Inflammatory macrophage treated with lipopolysaccharide for 1 hour (primary cell): Measurements from ENCODE around the gene NEK4.
"Not testable (repeated sequence)": the region's sequence is repeated elsewhere in the genome, so short reads cannot be mapped to it uniquely, and the experiment has no call there.

Experiments
- DNase-seq, 2 donors: peaks; one replicate each; pipeline ENCODE4 v3.0.0-alpha.2; 2020 to 2022

NEK4 gene

DNA sequence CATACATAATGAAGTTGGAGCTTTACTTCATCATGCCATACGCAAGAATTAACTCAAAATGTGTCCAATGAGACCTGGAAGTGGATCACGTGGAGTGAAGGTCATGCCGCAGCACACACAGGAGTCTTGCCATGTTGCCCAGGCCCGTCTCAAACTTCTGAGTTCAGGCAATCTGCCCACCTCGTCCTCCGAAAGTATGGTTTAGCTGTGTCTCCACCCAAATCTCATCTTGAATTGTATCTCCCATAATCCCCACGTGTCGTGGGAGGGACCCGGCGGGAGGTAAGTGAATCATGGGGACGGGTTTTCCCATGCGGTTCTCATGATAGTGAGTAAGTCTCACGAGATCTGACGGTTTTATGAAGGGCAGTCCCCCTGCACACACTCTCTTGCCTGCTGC is 39.1 kb downstream of the NEK4 start:
- no peak for DNase-seq

DNA sequence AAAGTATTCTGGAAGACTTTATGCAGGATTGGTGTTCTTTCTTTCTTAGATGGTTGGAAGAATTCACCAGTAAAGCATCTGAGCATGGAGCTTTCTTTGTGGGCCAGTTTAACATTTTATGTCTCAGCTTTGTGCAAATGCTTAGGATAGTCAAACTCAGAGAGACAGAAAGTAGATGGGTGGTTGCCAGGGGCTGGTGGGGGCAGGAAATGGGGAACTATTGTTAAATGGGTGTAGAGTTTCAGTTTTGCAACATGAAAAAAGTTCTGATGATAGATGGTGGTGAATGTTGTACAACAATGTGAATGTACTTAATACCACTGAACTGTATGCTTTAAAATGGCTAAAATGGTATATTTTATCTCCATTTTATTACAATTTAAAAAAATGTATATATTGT is 40.1 kb downstream of the NEK4 start:
- no peak for DNase-seq

DNA sequence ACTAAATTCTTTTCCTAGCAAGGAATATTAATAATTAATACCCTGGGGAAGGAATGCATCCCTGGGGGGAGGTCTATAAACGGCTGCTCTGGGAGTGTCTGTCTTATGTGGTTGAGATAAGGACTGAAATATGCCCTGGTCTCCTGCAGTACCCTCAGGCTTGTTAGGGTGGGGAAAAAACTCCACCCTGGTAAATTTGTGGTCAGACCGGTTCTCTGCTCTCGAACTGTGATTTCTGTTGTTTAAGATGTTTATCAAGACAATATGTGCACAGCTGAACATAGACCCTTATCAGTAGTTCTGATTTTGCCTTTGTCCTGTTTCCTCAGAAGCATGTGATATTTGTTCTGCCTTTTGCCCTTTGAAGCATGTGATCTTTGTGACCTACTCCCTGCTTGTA is 42.0 kb downstream of the NEK4 start:
- DNase-seq = not testable (repeated sequence)

DNA sequence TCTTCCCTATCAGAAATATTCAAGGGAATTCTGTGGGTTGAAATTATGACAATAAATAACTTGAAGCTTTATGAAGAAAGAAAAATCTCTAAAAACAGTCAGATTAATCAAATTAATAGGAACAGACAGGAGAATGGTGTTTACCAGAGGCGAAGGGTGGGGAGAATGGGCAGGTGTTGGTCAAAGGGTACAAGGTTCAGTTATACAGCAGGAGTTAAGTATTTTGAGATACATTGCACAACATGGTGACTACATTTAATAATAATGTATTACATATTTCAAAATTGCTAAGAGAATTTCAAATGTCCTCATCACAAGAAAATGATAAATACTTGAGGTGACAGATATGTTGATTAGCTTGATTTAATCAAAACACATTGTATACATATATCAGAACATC is 46.2 kb downstream of the NEK4 start:
- DNase-seq = no peak

DNA sequence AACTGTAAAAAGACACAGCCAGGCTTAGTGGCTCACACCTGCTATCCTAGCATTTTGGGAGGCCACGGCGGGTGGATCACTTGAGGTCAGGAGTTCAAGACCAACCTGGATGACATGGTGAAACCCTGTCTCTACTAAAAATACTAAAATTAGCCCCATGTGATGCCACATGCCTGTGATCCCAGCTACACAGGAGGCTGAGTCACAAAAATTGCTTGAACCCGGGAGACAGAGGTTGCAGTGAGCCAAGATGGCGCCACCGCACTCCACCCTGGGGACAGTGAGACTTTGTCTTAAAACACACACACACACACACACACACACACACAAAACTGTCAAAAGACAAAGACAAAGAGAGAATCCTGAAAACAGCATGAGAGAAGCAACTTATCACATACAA is 46.8 kb downstream of the NEK4 start:
- DNase-seq = no peak

DNA sequence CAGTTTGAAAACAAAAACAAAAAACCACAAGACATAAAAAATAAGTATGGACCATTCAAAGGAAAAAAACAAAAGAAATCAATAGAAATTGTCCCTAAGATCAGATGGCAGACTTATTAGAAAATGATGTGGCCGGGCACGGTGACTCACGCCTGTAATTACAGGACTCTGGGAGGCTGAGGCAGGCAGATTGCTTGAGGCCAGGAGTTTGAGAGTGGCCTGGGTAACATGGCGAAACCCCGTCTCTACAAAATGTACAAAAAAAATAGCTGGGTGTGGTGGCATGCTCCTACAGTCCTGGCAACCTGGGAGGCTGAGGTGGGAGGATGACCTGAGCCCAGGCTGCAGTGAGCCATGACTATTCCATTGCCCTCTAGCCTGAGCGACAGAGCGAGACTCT is 48.2 kb downstream of the NEK4 start:
- DNase-seq = no peak

DNA sequence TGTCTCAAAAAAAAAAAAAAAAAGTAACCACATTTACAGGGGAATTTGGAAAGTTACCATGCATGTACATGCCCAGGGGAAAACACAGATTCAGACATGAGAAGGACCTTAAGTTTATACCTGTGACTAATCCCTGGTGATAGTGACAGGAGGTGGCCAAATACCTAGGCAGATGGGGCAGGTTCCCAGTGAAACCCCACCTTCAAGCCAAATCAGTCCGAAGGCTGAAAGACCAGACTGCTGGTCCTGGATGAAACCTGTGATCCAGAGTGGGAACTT is 49.1 kb downstream of the NEK4 start:
- DNase-seq = peak in 1 of 2 donors; percentile 17

DNA sequence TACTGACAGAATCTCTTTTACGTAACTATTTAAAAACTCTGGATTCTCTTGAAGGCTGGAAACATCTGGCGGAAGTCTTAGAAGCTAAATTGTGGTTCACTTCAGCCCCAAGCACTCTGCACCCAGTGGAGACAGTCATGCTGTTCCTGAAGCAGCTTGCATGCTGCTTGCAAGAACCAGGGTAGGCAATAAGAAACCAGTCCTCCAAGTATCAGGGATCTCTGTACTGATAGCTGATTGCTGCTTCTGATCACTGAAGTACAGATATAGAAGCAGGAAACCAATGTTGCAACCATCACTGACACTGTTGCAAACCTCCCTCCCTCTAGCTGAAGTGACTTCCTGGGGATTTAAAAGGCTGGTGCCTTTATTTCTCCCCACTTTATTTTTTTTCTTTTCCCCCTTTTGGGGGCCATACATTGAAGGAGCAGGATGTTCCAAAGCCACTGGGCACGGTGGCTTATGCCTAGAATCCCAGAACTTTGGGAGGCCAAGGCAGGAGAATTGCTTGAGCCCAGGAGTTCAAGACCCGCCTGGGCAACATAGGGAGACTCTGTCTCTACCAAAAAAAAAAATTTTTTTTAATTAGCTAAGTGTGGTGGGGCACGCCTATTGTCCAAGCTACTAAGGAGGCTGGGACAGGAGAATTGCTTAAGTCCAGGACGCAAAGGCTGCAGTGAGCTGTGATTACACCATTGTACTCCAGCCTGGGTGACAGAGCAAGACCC is 49.6 kb downstream of the NEK4 start:
- peak; percentile 39 to 52 for DNase-seq

DNA sequence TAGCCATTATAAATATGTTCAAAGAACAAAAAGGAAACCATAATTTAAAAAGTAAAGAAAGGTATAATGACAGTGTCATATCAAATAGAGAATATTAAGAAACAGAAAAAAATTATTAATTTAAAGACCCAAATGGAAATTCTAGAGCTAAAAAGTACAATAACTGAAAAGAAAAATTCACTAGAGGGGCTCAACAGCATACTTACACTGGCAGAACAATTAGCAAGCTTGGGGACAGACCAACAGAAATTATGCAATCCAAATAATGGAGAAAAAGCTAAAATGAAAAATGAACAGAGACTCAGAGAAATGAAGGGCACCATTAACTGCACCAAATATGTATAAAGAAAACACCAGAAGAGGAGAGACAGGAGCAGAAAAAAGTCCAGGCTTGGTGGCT is 51.1 kb downstream of the NEK4 start:
- no peak for DNase-seq

DNA sequence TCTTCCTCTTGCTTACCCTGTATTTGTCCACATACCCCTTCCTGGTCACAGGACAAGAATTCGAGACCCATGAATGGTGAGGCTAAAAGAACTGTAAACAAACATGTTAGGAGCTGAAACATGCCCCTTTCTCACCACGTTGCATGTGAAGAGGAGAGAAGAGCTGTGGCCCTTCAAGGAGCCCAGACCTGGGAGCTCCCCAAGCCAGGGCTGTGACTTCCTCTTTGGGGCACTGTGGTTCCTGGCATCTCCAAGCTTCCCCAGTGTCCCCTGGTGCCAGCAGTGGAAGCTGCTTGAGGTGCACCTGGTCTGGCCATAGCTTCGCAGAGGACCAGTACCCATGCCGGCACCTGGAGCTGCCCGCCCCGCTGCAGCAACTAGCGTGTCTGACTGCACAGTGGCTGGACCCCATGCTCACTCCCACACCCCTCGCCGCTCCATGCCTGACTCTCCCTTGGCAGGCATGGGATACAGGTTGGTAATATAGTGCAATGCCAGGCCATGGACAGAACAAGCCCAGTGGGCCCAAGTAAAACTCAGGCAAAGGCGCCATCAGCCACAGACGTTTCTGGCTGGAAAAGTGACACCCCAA is 54.9 kb downstream of the NEK4 start:
- no peak for DNase-seq

DNA sequence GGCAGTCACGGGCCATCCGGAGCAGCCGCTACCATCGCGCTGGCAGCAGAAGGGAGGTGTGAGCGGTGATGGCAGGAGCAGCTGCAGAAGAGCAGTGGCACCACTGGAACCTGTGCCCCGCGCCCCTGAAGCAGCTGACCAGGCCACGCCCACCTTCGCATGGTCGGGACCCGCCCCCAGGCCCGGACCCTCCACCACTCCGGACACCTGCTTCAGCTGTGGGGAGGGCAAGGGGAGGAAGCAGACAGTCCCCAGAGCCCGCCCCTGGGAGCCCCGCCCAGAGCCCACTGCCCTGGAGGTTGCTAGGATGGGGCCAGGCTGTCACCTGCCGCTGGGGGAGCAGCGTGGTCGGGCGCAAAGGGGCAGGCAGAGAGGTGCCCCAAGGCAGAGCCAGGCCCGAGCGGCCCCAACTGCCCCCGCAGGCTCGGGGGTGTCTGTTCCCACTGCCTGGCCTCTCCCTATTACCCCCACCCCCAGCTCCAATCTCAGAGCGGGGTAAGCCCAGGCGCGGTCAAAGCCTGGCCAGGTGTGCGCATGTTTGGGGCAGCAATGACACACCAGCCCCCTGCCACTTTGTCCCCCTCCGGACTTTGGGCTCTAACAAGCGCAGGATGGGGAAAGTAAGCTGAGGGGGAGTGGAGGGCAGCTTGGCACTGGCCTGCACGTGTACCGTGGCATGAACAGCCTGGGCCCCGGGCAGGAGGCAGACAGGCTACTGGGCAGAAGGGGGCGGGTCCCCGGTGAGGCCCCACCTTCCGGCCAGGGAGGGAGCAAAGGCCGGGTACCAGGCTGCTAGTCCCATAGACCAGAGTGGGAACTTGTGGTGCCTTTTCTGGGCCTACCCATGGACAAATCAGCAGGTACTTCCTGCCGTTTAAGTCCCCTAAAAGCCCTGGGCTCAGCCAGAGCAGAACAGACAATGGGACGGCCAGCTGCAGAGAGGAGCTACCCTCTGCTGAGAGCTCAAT is 56.1 kb downstream of the NEK4 start:
- no peak for DNase-seq

DNA sequence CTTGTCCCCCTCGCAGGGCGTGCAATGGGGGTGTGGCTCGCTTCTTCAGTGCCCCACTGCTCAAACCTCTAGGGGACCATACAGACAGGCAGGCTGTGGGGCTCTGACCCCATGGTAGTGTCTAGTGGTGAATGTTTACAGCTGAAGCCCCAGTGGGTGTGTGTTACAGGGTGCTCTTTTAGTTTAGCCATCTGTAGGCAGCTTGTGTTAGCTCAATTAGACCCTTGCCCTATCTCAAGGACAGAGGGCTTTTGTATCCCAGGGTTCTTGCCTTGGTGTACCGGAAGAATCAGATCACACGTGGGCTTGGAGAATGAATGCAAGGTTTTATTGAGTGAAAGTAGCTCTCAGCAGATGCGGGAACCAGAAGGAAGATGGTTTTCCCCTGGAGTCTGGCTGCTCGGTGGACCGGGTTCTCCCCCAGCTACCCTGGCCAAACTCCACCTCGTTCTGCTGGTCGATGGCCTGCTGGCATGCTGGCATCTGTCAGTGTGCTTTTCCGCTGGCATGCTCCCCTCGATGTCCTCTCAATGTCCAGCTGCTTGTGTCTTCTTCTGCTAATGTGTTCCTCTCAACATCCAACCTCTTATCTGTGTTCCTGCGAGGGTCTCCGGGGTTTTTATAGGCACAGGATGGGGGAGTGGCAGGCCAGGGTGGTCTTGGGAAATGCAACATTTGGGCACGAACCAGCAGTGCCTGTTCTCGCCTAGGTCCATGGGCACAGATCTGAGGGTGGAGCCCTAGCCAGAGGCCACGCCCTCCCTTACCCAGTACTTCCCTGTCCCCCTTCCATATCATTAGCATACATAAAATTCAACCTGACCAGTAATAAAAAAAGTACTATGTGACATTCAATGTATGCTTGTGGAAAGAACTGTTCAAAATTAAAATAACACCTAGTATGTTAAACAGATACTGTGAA is 58.2 kb downstream of the NEK4 start:
- no peak for DNase-seq

DNA sequence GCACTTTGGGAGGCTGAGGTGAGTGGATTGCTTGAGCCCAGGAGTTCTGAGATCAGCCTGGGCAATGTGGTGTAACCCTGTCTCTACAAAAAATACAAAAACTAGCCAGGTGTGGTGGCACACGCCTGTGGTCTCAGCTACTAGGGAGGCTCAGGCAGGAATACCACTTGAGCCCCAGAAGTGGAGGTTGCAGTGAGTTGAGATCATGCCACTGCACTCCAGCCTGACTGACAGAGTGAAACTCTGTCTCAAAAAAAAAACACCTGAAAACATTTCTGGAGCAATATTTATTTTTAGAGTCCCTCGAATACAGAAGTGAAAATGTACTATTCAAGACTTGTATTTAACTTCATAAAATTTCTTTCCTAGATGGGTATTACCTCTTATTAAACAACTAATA is 60.2 kb downstream of the NEK4 start:
- DNase-seq = no peak

DNA sequence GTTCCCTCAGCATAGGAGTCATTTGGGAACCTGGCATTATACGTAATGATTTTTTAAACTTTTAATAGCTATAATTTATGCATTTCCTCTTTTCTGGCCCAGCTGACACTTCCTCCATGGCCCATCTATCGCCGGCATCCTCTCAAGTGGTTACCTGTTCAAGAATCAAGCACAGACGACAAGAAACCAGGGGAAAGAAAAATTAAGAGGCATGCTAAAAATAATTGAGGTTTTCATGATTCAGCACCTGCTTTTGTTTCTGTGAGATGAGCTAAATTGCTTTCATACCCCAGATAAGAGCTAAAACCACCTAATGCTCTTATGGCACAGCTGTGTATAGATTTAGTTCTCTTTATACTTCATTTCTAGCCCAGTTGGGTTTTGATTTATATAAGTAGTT is 63.2 kb downstream of the NEK4 start:
- DNase-seq = no peak

DNA sequence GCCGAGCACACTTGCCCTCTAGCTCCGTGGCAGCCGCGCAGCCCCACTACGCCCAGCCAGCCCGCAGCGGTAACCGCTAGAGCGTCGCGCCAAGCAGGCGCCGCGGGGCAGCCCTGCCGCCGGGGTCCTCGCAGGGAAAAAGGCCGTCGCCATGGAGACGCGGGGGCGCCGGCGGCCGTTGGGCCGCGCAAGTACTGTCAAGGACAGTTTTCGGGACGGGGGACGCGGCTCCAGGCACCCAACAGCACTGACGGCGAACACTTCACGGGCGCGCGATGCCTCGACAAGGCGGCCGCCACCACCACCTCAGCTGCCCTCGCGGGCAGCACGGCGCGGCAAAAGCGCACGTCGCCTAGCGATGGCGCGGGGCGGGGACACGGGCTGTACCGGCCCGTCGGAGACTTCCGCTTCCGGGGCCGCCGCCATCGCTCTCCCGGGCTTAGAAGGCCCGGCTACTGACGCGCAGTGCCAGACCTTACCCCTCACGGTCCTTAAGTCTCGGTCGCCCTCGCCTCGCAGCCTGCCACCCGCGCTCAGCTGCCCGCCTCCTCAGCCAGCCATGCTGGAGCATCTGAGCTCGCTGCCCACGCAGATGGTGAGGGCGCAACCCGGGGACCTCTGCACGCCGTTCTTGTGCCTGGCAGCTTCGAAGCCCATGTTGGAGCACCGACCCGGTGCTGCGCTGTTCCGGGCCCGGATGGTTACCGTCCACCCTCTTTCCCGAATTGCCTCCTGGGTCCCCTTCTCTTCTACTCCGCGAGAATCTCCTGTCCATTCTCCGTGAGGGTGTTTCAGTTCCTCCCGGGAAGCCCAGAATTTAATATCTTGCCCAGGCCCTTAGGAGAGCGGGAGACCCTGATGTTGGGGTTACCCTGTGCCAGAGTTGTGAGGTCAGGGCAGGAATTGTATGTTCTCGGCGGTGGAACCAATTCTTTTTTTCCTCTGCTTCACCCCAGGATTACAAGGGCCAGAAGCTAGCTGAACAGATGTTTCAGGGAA is 64.8 kb downstream of the NEK4 start, which contains the start of the genes GLT8D1 and SPCS1:
GLT8D1 (minus strand) TSS at position 104 of the 999 bp plus-strand sequence. CDS start 5,331 bp downstream, outside the sequence.
SPCS1 (plus strand) TSS at position 419 of the 999 bp plus-strand sequence; CDS start at position 560, 141 bp downstream.
- peak; percentile 78 to 85 for DNase-seq

DNA sequence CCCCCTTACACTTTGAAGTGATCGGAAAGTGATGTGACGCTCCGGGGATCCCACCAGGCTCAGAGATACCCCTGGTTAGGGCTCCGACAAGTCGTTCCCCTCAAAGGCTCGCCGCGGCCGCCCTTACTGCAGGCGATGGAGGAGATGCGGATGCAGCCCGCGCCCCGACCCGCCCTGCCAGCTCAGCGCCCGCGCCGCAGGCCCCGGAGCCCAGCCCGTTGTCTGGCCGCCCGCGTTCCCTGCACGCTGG is 65.4 kb downstream of the NEK4 start:
- DNase-seq = no peak

DNA sequence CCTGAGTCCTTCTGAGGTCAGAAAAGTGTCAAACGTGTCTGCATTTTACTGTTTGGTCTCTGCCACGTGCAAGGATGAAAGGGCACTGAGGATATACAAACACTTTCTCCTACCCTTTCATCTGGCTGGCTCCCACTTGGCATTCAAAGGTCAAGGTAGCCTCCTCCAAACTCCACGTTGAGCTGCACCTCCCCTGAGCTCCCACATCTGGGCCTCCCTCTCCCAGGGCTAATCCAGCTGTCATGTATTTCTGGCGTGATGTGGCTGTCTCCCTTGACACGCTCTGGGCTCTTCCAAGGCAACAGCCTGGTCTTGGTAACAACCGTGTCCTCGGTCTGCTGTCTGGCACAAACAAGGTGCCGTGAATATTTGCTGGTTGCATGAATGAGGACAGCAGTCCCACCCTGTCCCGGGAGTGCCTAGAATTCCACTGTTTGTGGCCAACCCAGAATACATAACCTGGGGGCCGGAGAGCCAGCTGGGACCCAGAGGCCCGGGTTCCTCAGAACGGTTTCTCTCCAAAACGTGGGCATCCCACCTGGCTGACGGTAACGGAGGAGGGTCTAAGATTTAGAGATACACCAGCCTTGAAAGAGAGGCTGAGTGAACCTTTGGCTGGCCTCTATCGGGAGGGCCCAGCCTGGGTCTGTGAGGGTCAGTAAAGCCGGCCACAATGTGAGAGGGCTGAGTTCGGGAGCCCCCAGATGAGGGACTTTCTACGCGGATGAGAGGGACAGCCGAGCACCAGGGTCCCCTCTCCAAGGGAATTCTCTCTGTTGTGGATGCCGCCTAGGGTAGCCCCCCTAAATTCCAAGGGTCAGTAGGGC is 65.9 kb downstream of the NEK4 start:
- no peak for DNase-seq

DNA sequence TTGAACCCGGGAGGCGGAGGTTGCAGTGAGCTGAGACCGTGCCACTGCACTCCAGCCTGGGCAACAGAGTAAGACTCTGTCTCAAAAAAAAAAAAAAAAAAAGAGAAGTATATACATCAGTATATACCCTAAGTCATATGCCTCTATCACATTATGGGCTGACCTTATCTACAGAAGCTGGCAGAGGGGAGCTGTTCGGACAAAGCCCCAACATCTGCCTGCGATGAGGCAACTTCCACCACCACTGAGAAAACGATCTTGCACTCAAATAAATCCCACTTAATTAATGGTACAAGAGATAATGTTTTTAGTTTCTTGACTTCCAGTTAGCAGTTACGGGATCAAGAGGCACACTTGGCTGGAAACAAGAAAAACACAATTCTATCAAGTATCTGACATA is 67.4 kb downstream of the NEK4 start:
- no peak for DNase-seq

DNA sequence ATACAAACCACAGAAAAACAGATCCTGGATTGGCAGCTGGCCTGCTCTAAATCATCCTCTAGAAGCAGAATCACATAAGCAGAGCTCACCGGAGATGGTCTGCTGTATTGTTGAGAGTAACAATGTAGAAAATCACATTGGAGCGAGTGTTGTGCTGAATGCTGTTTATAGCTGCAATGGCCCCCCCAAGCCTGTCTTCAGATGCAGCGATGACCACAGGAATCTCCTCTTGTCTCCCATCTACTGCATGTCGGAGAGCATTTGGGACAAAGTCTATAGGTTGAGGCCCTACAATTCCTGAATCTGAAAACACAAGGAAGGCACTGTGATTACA is 73.1 kb downstream of the NEK4 start:
- no peak for DNase-seq

DNA sequence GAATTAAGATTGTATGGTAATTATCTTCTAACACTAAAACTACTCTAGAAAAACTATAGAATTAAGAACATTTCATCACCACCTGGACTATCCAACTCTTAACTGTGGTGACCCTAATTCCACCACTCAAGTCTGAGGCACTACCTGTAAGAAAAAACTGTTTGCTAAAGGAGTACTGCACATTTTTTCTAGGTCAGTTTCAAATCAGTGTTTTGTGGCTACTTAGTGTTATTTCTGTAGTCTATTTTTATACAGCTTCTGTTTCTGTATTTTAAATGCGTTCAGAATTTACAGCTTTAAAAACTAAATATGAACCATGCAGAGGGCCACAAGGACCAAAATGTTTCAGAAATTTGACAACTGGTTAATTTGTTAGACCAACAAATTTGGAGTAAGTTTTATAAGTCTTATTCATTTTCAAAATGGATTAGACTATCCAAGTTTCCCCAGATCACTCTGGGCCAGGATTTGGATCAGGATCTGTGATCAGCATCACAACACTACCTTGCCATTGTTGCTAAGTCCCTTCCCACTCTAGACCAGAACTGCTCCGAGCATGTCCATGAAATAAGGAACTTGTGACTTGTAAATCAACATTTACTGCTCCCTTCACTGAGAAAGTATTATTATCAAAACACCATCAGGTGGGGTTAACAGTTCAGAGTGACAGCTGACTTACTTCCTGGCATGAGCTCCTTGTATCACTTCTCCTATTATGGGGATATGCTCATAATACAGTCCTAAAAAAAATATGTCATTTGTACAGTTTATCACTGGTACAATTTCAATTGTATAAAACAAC is 73.7 kb downstream of the NEK4 start:
- DNase-seq = no peak
